HG02759 (cell line): Measurements from ENCODE around the gene DKK1.

ENCODE experiments used
- ATAC-seq: cut with Tn5 transposase; IDR thresholded peaks from one replicate; pipeline ENCODE4 v1.9.1; 2021; ENCODE audit warnings: mild to moderate bottlenecking, moderate library complexity; ENCODE audit not compliant: unreplicated experiment

The DKK1 gene

GRCh38 chr10:52316500-52316899 lies 2.4 kb downstream of the DKK1 start:
- ATAC-seq: no peak

GRCh38 chr10:52318136-52318701 lies 4.1 kb downstream of the DKK1 start:
- no peak for ATAC-seq

GRCh38 chr10:52318822-52319464 lies 4.9 kb downstream of the DKK1 start:
- no peak for ATAC-seq

GRCh38 chr10:52319926-52320325 lies 5.8 kb downstream of the DKK1 start:
- ATAC-seq: no peak

- ATAC-seq: no peak
These were observed 8.2 kb downstream of the DKK1 start for GRCh38 chr10:52322323-52322722.

GRCh38 chr10:52322936-52323335 lies 8.9 kb downstream of the DKK1 start:
- ATAC-seq: no peak

GRCh38 chr10:52326382-52326781 lies 12.3 kb downstream of the DKK1 start:
- no peak for ATAC-seq

GRCh38 chr10:52331638-52332364 lies 17.7 kb downstream of the DKK1 start:
- ATAC-seq: no peak

GRCh38 chr10:52332815-52333214 lies 18.7 kb downstream of the DKK1 start:
- no peak for ATAC-seq

GRCh38 chr10:52334595-52334994 lies 20.5 kb downstream of the DKK1 start:
- no peak for ATAC-seq

GRCh38 chr10:52335665-52336064 lies 21.6 kb downstream of the DKK1 start:
- no peak for ATAC-seq

- ATAC-seq: no peak
These were observed 23.1 kb downstream of the DKK1 start for GRCh38 chr10:52337225-52337624.

GRCh38 chr10:52343439-52343838 lies 29.4 kb downstream of the DKK1 start:
- ATAC-seq: no peak

GRCh38 chr10:52346394-52347326 lies 32.6 kb downstream of the DKK1 start:
- ATAC-seq: no peak

GRCh38 chr10:52347327-52347667 lies 33.2 kb downstream of the DKK1 start:
- no peak for ATAC-seq

GRCh38 chr10:52348037-52348564 lies 34.0 kb downstream of the DKK1 start:
- no peak for ATAC-seq

- no peak for ATAC-seq
These were observed 37.8 kb downstream of the DKK1 start for GRCh38 chr10:52351914-52352330.

- ATAC-seq: no peak
These were observed 39.1 kb downstream of the DKK1 start for GRCh38 chr10:52353205-52353604.

GRCh38 chr10:52353960-52354394 lies 39.9 kb downstream of the DKK1 start:
- ATAC-seq: no peak

- no peak for ATAC-seq
These were observed 43.9 kb downstream of the DKK1 start for GRCh38 chr10:52357971-52358370.

- no peak for ATAC-seq
These were observed 45.4 kb downstream of the DKK1 start for GRCh38 chr10:52359441-52359840.
